GM18519 (cell line): ENCODE data around the gene KIAA0586.
"Not testable (repeated sequence)": the region's sequence is repeated elsewhere in the genome, so short reads cannot be mapped to it uniquely, and the experiment has no call there.

Experiments
- ATAC-seq: cut with Tn5 transposase; IDR thresholded peaks from one replicate; pipeline ENCODE4 v1.9.1; 2021; ENCODE audit warnings: mild to moderate bottlenecking, moderate library complexity; ENCODE audit not compliant: unreplicated experiment, low FRiP score

Gene KIAA0586

DNA sequence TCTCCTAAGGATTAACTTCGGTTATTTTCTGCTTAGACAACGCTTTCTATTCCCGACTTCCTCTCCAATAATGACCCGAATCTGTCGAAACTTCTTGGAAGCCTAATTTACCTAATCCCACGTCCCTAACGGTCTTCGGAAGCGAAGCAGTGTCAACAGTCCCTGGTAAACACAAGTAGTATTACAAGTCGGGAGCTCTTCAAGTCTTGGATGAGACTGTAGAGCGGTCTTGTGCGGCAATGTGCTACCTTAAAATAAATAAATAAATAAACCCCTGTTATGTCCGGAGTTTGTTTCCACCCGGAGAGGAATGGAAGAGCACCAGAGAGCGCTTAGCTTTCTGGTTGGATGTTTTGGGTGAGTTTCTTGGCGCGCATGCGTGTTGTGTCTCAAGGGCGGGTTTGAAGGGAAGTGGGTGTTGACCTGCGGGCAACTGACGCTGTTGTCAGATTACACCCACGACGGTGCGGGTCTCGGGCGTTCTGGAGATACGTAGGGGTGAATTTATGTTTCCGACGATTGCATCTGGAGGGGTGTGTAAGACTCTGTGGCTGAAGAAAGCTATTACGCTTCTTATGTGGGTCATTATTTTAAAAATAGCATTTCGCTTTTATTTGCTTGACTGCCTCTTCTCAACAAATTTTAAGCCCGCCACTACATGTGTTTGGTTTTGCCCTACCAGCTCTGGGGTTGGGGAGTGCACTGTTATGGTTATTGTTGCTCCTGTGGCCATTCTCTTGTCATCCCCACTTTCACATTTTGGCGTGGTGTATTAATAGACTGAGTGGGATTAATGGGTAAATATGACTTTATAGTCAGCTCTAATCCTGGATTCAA lies at the start of gene KIAA0586, which contains the start of gene TIMM9:
Gene KIAA0586, plus strand, starts transcription at position 439 of the 837 bp plus-strand sequence. CDS start 546 bp downstream, outside the sequence.
Gene TIMM9, minus strand, starts transcription at position 251 of the 837 bp plus-strand sequence. CDS start 15,586 bp downstream, outside the sequence.
- ATAC-seq = peak; percentile 67

DNA sequence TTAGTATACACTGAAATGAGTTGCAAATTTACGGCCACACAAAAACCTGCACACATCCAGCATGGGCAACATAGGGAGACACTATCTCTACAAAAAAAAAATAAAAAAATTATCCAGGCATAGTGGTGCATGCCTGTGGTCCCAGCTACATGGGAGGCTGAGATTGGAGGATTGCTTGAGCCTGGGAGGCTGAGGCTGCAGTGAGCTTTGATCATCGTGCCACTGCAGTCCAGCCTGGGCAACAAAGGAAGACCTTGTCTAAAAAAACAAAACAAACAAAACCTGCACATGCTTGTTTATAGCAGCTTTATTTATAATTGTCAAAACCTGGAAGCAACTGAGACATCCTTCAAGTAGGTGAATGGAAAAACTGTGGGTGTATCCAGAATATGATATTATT lies 36.7 kb upstream of the KIAA0586 start:
- ATAC-seq = no peak

DNA sequence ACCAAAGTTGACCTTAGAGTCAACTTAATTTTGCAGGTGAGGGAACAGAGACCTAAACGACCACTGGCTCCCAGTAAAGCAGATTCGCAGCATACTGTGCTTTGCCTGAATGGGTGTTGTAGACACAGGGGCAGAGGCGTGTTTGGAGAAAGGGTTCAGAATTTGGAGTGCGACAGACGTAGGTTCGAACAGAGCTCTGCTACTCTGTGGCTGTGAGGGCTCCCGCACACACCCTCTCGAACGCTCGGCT lies 32.0 kb upstream of the KIAA0586 start:
- ATAC-seq = no peak

DNA sequence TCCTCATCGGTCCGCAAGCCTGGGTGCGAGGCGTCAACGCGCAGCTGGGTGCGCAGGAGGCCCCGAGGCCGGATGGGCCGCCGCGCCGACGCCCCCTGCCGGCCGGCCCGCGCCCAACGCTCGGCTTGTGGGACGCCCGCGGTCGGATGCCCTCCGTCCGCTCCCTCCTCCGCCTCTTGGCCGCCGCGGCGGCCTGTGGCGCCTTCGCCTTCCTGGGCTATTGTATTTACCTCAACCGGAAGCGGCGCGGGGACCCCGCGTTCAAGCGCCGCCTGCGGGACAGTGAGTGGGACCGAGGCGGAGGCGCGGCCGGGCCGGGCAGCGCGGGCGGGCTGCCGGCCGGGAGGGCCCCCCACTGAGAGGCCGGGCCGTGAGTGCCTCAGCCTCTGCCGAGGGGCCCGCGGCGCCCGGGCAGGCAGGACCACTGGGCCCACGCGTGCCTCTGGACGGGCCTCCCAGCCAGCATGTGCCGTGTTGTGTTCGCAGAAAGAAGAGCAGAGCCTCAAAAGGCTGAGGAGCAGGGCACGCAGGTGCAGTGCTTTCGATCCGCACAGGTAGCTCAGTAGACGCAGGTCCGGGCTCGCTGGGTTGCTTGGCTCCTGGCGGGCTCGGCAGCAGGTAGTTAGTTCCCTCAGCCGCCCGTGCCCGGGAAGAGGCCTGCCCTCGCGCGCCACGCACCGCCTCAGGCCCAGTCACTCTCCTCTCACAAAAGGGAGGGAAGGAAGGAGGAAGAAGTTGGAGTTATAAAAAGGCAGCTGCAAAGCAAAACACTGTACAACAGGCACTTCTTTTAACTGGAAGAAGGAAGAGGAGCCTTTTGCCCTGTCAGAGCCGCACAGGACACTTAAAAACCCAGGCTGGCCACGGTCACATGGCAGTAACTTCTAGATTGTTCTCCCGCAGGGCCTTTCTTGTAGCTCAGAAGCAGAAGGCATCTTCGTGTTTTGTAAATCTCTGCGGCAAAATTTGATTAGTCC lies 31.4 kb upstream of the KIAA0586 start, which contains the start of gene TOMM20L:
Gene TOMM20L, plus strand, starts transcription at position 119 of the 977 bp plus-strand sequence. Its CDS starts 28 bp downstream, at position 147.
- peak; percentile 81 for ATAC-seq

DNA sequence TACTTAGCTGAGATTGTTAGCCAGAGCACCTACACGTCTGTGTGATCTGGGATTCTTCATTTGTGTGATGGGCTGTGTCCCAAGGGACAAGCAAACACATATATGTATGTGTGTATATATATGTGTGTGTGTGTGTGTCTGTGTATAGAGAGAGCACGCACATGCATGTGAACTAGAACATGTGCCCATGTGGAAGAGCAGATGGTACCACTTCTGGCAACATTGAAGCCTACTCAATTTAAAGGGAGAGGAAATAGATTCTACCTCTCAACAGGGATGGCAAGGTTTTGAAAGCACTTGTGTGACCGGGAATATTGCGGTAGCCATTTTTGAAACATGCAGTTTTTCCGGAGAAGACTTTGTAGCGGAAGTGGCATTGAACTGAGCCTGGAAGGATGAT lies 30.4 kb upstream of the KIAA0586 start:
- ATAC-seq = no peak

DNA sequence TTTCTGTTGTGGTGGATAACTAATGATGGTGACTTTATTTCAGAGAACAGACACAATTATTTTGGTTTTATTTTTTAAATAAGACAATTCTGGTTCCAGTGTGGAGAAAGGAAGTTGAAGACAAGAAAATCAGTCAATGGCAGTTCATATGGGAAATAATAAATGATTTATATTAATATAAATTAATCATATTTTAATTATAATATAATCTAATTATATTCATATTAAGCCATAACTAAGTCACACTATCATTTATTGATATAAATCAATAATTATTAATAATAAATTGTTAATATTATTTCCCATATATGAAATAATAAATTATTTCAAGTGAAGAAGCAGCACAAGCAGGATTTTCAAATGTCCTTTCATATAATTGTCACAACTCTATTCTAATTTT lies 29.0 kb upstream of the KIAA0586 start:
- ATAC-seq = no peak

DNA sequence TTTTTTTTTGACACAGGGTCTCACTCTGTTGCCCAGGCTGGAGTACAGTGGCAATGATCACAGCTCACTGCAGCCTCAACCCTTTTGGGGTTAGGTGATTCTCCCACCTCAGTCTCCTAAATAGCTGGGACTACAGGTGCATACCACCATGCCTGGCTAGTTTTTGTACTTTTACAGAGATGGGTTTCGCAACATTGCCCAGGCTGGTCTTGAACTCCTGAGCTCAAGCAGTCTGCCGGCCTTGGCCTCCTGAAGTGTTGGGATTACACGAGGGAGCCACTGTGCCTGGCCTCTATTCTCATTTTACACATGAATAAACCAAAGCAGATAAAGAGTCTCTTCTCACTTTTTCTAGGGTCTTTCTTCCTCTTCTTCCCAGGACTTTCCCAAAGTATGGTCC lies 28.6 kb upstream of the KIAA0586 start:
- no peak for ATAC-seq

DNA sequence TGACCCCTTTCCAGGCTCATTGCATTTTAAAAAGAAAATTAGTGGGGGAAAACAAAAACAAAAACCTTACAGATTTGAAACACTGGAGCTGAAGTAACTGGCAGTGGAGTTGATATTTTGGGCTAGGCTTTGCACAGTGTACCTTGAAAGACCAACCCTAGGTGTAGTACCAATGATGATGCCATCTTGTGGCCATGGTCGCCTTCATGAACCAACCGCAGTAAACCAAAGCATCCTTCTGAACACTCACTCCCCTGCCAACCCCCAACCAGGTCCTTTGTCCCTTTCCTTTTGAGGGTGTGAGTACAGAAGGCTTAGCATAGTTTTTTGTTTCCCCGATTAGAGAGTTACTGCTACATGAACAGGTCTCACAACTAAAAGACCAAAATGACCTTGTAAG lies 25.9 kb upstream of the KIAA0586 start:
- no peak for ATAC-seq

DNA sequence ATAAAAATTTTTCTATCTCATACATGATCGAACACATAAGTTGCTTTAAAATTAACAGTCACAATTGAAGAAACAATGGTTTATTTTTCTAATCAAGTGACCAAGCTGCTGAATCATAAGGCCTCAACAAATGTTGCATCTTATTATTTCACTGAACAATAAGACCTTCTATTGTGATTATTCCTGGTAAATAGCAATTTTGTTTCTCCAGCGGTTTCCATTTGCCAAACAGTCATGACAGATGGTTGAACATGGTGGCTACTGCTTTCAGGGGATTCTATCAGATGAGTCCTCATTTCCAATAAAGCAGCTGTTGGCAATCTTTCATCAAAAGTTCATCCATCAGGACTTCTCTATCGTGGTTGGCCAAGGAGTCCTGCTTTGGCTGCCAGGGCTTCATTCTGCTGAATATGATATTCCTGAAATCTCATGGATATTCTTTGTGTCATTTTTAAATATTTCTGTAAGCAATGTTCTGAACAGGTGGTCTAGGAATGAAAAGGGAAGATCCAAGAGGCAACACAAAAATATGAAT lies 18.8 kb upstream of the KIAA0586 start:
- ATAC-seq = no peak

DNA sequence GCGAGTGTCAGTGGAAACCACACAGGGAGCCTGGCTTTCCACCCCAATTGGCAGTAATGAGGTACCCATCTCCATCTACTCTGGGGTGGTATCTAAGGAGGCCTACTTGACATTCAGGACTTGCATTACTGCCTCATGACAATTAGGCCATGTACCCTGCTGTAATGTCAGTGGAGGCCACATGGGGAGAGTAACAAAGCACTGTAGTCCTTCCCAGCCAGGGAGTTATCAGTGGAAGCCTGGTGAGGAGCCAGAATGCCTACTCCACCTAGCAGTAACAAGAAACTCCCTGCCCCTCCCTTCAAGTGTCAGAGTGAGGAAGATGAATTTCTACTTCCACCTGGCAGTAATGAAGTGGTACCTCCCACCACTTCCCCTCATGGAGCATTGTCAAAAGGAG lies 12.7 kb upstream of the KIAA0586 start:
- no peak for ATAC-seq

DNA sequence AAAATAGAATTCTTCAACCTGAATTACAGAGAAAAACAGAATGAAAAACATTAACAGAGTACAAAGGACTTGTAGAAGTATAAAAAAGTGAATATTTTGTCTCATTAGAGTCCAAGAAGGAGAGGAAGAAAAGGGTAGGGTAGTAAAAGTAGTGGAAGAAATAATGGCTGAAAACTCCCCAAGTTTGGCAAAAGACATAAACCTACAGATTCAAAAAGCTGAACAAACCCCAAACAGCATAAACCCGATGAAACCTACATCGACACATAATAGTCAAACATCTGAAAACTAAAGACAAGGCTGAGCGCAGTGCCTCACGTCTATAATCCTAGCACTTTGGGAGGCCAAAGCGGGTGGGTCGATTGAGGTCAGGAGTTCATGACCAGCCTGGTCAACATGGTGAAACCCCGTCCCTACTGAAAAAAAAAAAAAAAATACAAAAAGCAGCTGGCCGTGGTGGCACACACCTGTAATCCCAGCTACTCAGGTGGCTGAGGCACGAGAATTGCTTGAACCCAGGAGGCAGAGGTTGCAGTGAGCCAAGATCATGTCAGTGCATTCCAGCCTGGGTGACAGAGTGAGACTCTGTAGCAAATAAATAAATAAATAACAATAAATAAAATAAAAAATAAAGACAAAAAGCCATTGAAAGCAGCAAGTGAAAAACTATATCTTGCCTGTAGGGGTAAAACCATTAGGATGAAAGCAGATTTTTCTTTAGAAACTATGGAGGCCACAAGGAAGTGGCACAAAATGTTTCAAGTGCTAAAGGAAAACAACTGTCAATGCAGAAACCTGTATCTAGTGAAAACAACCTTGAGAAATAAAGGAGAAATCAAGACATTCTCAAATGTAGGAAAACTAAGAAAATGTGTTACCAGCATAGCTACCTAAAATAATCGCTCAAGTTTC lies 11.6 kb upstream of the KIAA0586 start:
- ATAC-seq = no peak

DNA sequence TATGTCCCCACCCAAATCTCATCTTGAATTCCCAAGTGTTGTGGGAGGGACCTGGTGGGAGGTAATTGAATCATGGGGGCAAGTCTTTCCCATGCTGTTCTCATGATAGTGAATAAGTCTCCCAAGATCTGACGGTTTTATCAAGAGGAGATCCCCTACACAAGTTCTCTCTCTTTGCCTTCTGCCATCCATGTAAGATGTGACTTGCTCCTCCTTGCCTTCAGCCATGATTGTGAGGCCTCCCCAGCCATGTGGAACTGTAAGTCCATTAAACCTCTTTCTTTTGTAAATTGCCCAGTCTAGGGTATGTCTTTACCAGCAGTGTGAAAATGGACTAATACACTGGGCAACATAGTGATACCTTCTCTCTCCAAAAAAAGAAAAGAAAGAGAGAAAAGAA lies 10.6 kb upstream of the KIAA0586 start:
- ATAC-seq = not testable (repeated sequence)

DNA sequence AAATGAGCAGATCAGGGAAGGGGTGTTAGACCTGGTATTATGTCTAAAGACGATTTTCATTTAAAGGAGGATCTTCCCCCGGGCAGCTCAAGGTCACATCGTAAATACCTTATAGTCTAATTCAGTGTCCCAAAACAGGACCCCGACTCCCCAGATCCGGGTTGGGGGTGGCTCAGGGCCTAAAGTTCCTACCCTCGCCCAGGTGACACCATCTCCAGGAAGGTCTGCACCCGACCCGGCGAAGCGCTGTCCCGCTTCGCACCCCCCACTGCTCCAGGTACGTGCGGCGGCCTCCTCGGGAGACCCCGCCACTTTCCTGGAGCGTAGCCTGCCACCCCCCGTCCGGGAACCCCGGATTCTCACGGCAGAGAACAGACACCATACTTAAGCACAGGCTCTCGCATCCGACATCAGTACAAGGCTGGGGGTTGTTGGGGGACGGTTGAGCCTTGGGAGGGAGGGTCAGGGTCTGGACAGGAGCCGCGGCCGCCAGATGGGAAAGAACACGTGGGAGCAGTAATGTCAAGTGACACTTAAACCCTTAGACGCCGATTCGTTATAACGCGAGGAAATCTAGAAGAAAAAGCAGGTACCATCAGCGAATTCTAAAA lies 744 bp upstream of the KIAA0586 start:
- ATAC-seq = peak; percentile 12

DNA sequence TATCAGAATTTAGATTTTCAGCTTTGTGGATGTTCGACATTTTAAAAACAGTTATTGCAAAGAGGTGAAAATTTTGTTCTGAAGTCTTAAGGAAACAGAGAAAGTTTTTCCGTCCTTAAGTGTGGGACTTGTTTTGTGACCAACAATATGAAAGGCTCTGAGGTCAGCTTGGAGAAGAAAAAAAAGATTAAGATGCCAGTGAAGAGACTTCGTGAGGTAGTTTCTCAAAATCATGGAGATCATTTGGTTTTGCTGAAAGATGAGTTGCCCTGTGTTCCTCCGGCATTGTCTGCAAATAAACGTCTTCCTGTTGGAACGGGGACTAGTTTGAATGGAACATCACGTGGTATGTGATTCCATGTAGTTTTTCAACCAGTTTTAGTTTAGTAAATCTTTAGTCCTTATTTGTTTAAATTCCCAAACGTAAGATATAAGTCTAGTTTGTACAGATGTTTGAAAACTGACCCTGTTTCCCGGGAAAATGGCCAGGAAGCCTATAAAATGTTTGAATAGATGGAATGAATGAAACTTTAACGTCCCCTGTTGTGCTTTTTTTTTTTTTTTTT lies 682 bp downstream of the KIAA0586 start:
- no peak for ATAC-seq

DNA sequence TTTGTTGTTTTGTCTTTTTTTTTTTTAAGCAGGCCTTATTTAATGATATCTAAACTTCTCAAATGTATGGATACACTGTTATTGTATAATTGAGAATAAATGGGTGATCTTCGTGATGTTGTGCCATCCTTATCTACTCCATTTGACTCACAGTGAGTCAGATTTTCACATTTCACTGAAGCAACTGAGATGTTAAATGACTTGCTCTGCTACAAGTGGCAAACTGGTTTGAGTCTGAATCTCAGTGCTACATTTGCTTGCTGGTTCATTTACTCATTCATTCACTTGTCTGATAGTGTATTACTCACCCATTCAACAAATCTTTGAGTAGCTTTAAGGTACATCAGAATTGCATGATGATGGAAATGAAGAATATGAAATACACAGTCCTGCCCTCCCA lies 2.6 kb downstream of the KIAA0586 start:
- ATAC-seq = no peak

DNA sequence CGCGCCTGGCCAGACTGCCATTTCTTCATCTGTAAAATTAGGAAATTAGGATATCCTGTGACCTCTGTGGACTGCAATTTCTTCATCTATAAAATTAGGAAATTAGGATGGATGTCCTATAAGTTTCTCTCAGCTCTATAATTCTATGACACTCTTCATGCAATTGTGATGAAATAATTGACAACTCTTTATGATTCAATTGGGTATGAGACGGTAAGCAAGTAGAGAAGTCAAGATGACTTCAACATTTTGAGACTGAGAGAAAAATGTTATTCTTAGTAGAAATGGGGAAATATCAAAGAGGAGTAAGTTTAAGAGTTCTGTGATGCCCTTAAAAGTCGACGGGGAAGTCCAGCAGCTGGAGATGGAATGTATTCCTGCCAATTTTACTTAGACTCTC lies 12.0 kb downstream of the KIAA0586 start:
- ATAC-seq = no peak

DNA sequence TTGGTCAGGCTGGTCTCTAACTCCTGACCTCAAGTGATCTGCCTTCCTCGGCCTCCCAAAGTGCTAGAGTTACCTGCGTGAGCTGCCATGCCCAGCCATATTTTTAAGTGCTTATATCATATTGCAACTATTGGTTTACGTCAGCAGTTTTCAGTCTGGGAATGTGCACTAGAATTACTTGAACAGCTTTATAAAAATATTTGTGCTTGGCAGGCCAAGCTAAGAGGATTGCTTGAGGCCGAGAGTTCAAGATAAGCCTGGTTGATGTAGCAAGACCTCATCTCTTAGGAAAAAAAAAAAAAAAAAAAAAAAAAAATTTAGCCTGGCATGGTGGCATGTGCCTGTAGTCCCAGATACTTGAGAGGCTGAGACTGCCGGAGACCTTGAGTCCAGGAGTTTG lies 17.1 kb downstream of the KIAA0586 start:
- ATAC-seq = no peak

DNA sequence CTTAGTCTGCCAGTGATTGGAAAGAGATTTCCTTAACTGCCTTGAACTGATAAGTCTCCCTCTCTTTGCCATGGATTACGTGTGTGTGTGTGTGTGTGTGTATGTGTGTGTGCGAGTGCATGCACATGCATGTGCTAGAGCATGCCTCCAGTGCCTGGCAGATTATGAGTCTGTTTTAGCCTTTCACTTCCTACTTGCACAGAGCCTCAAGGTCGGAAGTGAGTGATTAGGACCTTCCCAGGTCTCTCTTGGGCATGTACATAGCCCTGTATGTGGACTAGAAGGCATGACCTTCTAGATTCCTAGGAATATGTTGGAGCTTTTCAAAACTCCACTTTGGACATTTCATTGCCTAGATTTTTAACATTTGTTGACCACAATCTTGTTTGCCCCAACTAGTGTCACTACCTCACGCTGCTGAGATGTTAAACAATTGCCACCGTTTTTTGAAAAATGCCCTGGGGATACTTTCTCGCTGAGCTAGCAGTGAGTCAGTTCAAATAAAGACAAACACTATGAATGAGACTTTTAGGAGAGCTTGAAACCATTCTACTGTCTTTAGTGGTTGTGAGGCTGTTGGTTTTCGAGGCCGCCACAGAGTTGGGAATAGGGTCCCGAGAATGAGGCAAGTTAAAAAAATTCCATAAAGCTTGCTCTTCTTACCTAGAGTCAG lies 28.2 kb downstream of the KIAA0586 start:
- no peak for ATAC-seq

DNA sequence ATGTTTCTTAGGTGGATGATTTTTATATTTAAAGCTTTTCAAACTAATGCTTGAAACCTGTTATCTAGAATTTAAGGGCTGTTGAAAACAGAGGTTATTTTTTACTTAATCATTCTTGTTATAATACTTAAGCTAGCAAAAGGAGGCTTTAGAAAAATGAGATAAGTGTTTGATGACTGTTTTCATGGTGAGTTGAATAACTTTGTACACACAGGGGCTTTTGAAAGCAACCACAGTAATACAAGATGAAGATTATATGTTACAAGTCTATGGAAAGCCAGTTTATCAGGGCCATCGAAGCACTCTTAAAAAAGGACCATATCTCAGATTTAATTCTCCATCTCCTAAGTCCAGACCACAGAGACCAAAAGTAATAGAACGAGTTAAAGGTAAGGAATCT lies 33.3 kb downstream of the KIAA0586 start:
- no peak for ATAC-seq
